IMR-90 (cell line): ENCODE results near the gene AGXT. TPM values are rescaled to one million over a fixed set of nuclear protein-coding genes. Genes with fewer than 3 reads are reported as not detected.

ENCODE experiments used
- ATAC-seq: fragments of 200-7000 bp; cut with Tn5 transposase; 2 replicates; pipeline ENCODE4 v1.9.1; 2020; ENCODE audit warnings: low read depth, mild to moderate bottlenecking, moderate library complexity
- BruUV-seq: library from RNA; stranded (reverse); fragments of 400-500 nt; replicated peaks from 2 replicates; lab custom pipeline; 2021; lab: Mats Ljungman, UMichigan
- CTCF ChIA-PET: fragments of 300-600 bp; formaldehyde crosslinking; extraction: SDS; loops from one replicate; lab custom pipeline; 2021; ENCODE audit warnings: antibody characterized with exemption; lab: Yijun Ruan, JAX
- POLR2A ChIA-PET: fragments of 300-600 bp; sonication (Branson Sonifier 250); formaldehyde crosslinking; loops from one replicate; lab custom pipeline; 2022; ENCODE audit warnings: antibody characterized with exemption; ENCODE audit not compliant: unreplicated experiment; lab: Charles Lee
- DNase-seq: peaks from one replicate; pipeline ENCODE4 v3.0.0; 2013
- H2AFZ ChIP-seq: replicated peaks from 2 replicates; pipeline ENCODE3; 2013; ENCODE audit warnings: low read length, mild to moderate bottlenecking; ENCODE audit not compliant: poor library complexity
- H2AK5ac ChIP-seq: 2 replicates; pipeline ENCODE4 v1.6.1; 2013; ENCODE audit warnings: low read depth, low read length, inconsistent platforms
- H2AK9ac ChIP-seq: replicated peaks from 2 replicates; pipeline ENCODE3; 2013; ENCODE audit warnings: mild to moderate bottlenecking, low read depth, low read length, moderate library complexity; ENCODE audit not compliant: poor library complexity
- H2BK120ac ChIP-seq: 2 replicates; pipeline ENCODE4 v1.6.1; 2013; ENCODE audit warnings: low read depth, low read length, inconsistent platforms
- H2BK15ac ChIP-seq: 3 replicates; pipeline ENCODE4 v1.6.1; 2013; ENCODE audit warnings: low read depth, low read length, inconsistent platforms
- H2BK20ac ChIP-seq: 2 replicates; pipeline ENCODE4 v1.6.1; 2013; ENCODE audit warnings: low read depth, mild to moderate bottlenecking, inconsistent platforms, low read length, moderate library complexity
- H2BK5ac ChIP-seq: 2 replicates; pipeline ENCODE4 v1.6.1; 2013; ENCODE audit warnings: mild to moderate bottlenecking, low read depth, low read length, inconsistent platforms; ENCODE audit not compliant: poor library complexity, severe bottlenecking
- H3K14ac ChIP-seq: replicated peaks from 2 replicates; pipeline ENCODE4 v1.6.1; 2013; ENCODE audit warnings: low read depth, low read length, inconsistent platforms
- H3K18ac ChIP-seq: 2 replicates; pipeline ENCODE4 v1.6.1; 2013; ENCODE audit warnings: low read depth, low read length, control low read depth
- H3K23ac ChIP-seq: 2 replicates; pipeline ENCODE4 v1.6.1; 2013; ENCODE audit warnings: low read depth, low read length, inconsistent platforms
- H3K27ac ChIP-seq: 2 replicates; pipeline ENCODE4 v1.5.1; 2013; ENCODE audit warnings: mild to moderate bottlenecking, control low read depth, low read length; ENCODE audit not compliant: insufficient read depth
- H3K27me3 ChIP-seq: 2 replicates; pipeline ENCODE4 v1.6.1; 2013; ENCODE audit warnings: low read length; ENCODE audit not compliant: control insufficient read depth, insufficient read depth
- H3K36me3 ChIP-seq: 2 replicates; pipeline ENCODE4 v1.6.1; 2013; ENCODE audit warnings: low read length, mixed read lengths; ENCODE audit not compliant: control insufficient read depth, insufficient read depth
- H3K4ac ChIP-seq: 2 replicates; pipeline ENCODE4 v1.6.1; 2013; ENCODE audit warnings: low read depth, low read length, inconsistent platforms
- H3K4me1 ChIP-seq: 2 replicates; pipeline ENCODE4 v1.6.1; 2013; ENCODE audit warnings: low read length, mixed read lengths; ENCODE audit not compliant: control insufficient read depth, insufficient read depth
- H3K4me2 ChIP-seq: 2 replicates; pipeline ENCODE4 v1.6.1; 2013; ENCODE audit warnings: low read depth, mild to moderate bottlenecking, control low read depth, low read length, moderate library complexity
- H3K4me3 ChIP-seq: 2 replicates; pipeline ENCODE4 v1.5.1; 2013; ENCODE audit warnings: low read depth, mild to moderate bottlenecking, control low read depth, low read length, moderate library complexity; ENCODE audit not compliant: insufficient read depth
- H3K56ac ChIP-seq: 2 replicates; pipeline ENCODE4 v1.6.1; 2013; ENCODE audit warnings: low read length, inconsistent platforms; ENCODE audit not compliant: insufficient read depth; ENCODE audit errors: extremely low read depth
- H3K79me1 ChIP-seq, 2 experiments: 2 replicates each; pipeline ENCODE4 v1.6.1; 2013; ENCODE audit warnings: low read length in 2 of 2, inconsistent platforms in 1 of 2, low read depth in 1 of 2
- H3K9ac ChIP-seq: 2 replicates; pipeline ENCODE4 v1.6.1; 2013; ENCODE audit warnings: low read depth, low read length, control low read depth
- H3K9me1 ChIP-seq: 2 replicates; pipeline ENCODE4 v1.6.1; 2013; ENCODE audit warnings: low read length, inconsistent platforms; ENCODE audit not compliant: insufficient read depth
- H3K9me3 ChIP-seq: 2 replicates; pipeline ENCODE4 v1.6.1; 2013; ENCODE audit warnings: low read length; ENCODE audit not compliant: control insufficient read depth, insufficient read depth
- H4K20me1 ChIP-seq: 2 replicates; pipeline ENCODE4 v1.6.1; 2013; ENCODE audit warnings: low read length, inconsistent platforms; ENCODE audit not compliant: insufficient read depth
- H4K5ac ChIP-seq: 2 replicates; pipeline ENCODE4 v1.6.1; 2013; ENCODE audit warnings: mild to moderate bottlenecking, low read depth, low read length, control low read depth
- H4K8ac ChIP-seq, 2 experiments: 2 replicates each; pipeline ENCODE4 v1.6.1; 2013; ENCODE audit warnings: low read depth in 2 of 2, low read length in 2 of 2, control low read depth in 1 of 2, inconsistent platforms in 1 of 2
- H4K91ac ChIP-seq: 2 replicates; pipeline ENCODE4 v1.6.1; 2013; ENCODE audit warnings: low read depth, low read length, inconsistent platforms; ENCODE audit not compliant: insufficient read depth
- FOS ChIP-seq: fragments of 150-350 bp; IDR thresholded peaks from 2 replicates; pipeline ENCODE4 v1.6.1; 2016; ENCODE audit warnings: low read depth, low read length
- MAFK ChIP-seq: IDR thresholded peaks from 2 replicates; pipeline ENCODE4 v1.6.1; 2012; ENCODE audit warnings: low read depth, low read length, improper control_type of control experiment
- NFE2L2 ChIP-seq: fragments of 150-350 bp; IDR thresholded peaks from 2 replicates; pipeline ENCODE4 v1.6.1; 2016; ENCODE audit warnings: low read depth, mild to moderate bottlenecking, low read length
- WGBS, 2 experiments: methylation state at CpG; one replicate each; pipeline versions ENCODE4 v1.1.5 to v1.1.7; 2013; ENCODE audit warnings: missing lambda C conversion rate in 2 of 2; ENCODE audit not compliant: insufficient read length in 1 of 2; ENCODE audit errors: extremely low coverage in 2 of 2; 5-methylcytosine and 5-hydroxymethylcytosine counted together
- dilution Hi-C: fragments of 300-500 bp; cut with HindIII; formaldehyde crosslinking; loops from one replicate; pipeline ENCODE4 v1.14.3; 2018; ENCODE audit warnings: low sequenced_read_pairs; ENCODE audit not compliant: unreplicated experiment
- in situ Hi-C: fragments of 300-500 bp; cut with MboI; formaldehyde crosslinking; loops from 3 replicates; pipeline ENCODE4 v1.14.3; 2019; ENCODE audit warnings: low sequenced_read_pairs, inconsistent platforms, mixed read lengths
- intact Hi-C: fragments of 100-400 bp; cut with micrococcal nuclease; formaldehyde crosslinking; loops from 2 replicates; pipeline ENCODE4 v1.10.0; 2022
- polyA plus RNA-seq, 3 experiments: library from polyadenylated mRNA; depleted of rRNA; stranded (reverse); fragments of >200 nt; gene quantifications; 2 replicates each; pipeline ENCODE4 v1.2.3, GENCODE V29; 2012; ENCODE audit warnings: low replicate concordance in 1 of 3
- total RNA-seq: library from RNA; depleted of rRNA; stranded (reverse); fragments of >200 nt; gene quantifications from 2 replicates; pipeline ENCODE4 v1.2.3, GENCODE V29; 2012
- TF ChIP-seq, protein P1 (sequence below): fragments of 150-350 bp; IDR thresholded peaks from 2 replicates; pipeline ENCODE4 v1.6.1; 2017; ENCODE audit warnings: mild to moderate bottlenecking, antibody characterized with exemption, low read length, low read depth

The AGXT gene
- total and polyA plus RNA-seq, 2 of the 4 experiments (the other 2 are of a cell fraction): not detected

DNA sequence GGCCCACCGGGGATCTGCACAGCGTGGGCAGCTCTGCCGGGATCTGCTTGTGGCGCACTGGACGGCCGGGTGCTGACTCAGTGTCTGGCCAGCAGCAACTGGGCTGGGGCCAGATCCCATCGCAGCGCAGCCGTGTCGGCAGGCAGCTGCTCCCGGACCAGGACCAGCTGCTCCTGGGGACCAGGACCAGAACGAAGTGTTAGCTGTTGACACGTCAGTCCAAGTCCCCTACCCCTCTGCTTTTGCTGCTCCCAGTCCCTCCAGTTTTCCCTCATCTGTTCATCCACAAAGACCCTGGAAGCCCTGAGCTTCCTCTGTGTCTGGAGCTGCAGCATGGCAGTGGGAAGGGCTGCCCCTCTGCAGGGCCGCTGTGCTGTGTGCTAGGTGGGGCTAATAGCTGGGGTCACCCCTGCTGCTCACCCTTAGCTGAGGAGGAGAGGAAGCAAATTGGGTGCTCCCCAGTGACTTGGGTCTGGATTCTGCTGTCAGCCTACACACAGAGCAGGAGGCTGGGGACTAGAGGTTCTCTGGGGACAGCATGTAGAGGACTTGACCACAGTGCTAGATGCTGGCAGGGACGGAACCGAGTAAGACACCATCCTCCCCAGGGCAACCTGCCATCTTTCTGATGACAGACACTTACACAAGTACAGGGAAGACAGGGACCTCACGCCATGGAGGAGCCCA, 31.7 kb upstream of the AGXT start:
- H2BK20ac ChIP-seq: no peak overlapping the region
- WGBS, 2 experiments: 0% methylated on average over 6 of the region's 17 CpGs; no CpG with 5 or more reads in 1 of the 2 experiments
- no peak overlapping the region for H3K23ac ChIP-seq
- H3K4ac ChIP-seq: no peak overlapping the region
- H2BK120ac ChIP-seq: no peak overlapping the region
- no peak overlapping the region for H3K18ac ChIP-seq
- H4K20me1 ChIP-seq: no peaks in the 10 kb centered on the region; the same call in 1 of the 2 replicates
- peaks cover 6% of the 10 kb centered on the region; the same call in 1 of the 2 replicates for H3K4me1 ChIP-seq
- peak; percentile 66 for DNase-seq
- no peak overlapping the region for H3K56ac ChIP-seq
- H2AFZ ChIP-seq: peak overlapping the region; percentile 0
- no peak overlapping the region for H4K8ac ChIP-seq
- in situ Hi-C loops (no loop called here), dilution Hi-C loops (no loop called here), intact Hi-C loops (no loop called here)
- H3K9ac ChIP-seq: no peak overlapping the region
- ChIA-PET POLR2A (no interaction called here), CTCF (no interaction called here)
- no peak overlapping the region for H2AK9ac ChIP-seq
- H2AK5ac ChIP-seq: no peak overlapping the region
- H2BK15ac ChIP-seq: no peak overlapping the region
- TF ChIP-seq NFE2L2 (peak; percentile 14; the same call in 1 of the 2 replicates), MAFK (peak; percentile 46), FOS (peak; percentile 51)
- TF ChIP-seq, protein P1, sequence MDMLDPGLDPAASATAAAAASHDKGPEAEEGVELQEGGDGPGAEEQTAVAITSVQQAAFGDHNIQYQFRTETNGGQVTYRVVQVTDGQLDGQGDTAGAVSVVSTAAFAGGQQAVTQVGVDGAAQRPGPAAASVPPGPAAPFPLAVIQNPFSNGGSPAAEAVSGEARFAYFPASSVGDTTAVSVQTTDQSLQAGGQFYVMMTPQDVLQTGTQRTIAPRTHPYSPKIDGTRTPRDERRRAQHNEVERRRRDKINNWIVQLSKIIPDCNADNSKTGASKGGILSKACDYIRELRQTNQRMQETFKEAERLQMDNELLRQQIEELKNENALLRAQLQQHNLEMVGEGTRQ: no peak
- H2BK5ac ChIP-seq: no peak overlapping the region
- H3K9me3 ChIP-seq: no peaks in the 10 kb centered on the region
- H3K36me3 ChIP-seq: no peaks in the 10 kb centered on the region
- H4K5ac ChIP-seq: no peak overlapping the region
- no peak overlapping the region for H3K4me3 ChIP-seq
- ATAC-seq: peak; percentile 68
- H3K4me2 ChIP-seq: peak overlapping the region; percentile 28; the same call in 1 of the 2 replicates
- H4K91ac ChIP-seq: no peak overlapping the region
- BruUV-seq: no TSS peak
- H3K9me1 ChIP-seq: no peaks in the 10 kb centered on the region
- no peaks in the 10 kb centered on the region for H3K79me1 ChIP-seq
- no peak overlapping the region for H3K14ac ChIP-seq
- H3K27me3 ChIP-seq: peaks cover 33% of the 10 kb centered on the region
- H3K27ac ChIP-seq: no peak overlapping the region
